ENCODE data around the gene KCTD20.

Gene KCTD20

GRCh38 chr6:36526066-36526465 lies 83.3 kb downstream of the KCTD20 start:
- Histone ChIP-seq H3K4me1 (ENCODE audit: insufficient read depth, insufficient read length) (no peaks in the 10 kb centered on the region), H3K36me3 (ENCODE audit: insufficient read depth, insufficient read length, low read length) (peaks cover 50% of the 10 kb centered on the region)

GRCh38 chr6:36533321-36533720 lies 90.5 kb downstream of the KCTD20 start:
- no peak overlapping the region for H3K9ac ChIP-seq (ENCODE audit: insufficient read length, low read depth)
- H3K27me3 ChIP-seq (ENCODE audit: insufficient read depth, insufficient read length) = no peaks in the 10 kb centered on the region
- no peak overlapping the region for H3K4me3 ChIP-seq (ENCODE audit: insufficient read length, low read depth)
- no peak for DNase-seq (ENCODE audit: low read depth, low spot score)
- H3K36me3 ChIP-seq (ENCODE audit: insufficient read depth, insufficient read length, low read length) = peaks cover 16% of the 10 kb centered on the region
- H3K4me1 ChIP-seq (ENCODE audit: insufficient read depth, insufficient read length) = no peaks in the 10 kb centered on the region
- H3K9me3 ChIP-seq (ENCODE audit: insufficient read depth, low read length) = no peaks in the 10 kb centered on the region
- TF ChIP-seq SUZ12 (IDR thresholded peaks at IDR 0.05; ENCODE audit: extremely low read depth, insufficient read depth, insufficient read length) = no peak
- no peak for TF ChIP-seq YY1 (IDR thresholded peaks at IDR 0.05; ENCODE audit: insufficient read depth, insufficient read length)
- TF ChIP-seq ZNF274 (IDR thresholded peaks at IDR 0.05; ENCODE audit: low read depth, low read length) = no peak

More at GRCh38 chr6:36526066-36526465, 83.3 kb downstream of the KCTD20 start:
- H3K9me3 ChIP-seq (ENCODE audit: insufficient read depth, low read length) = no peaks in the 10 kb centered on the region
- TF ChIP-seq SUZ12 (IDR thresholded peaks at IDR 0.05; ENCODE audit: extremely low read depth, insufficient read depth, insufficient read length) (no peak), ZNF274 (IDR thresholded peaks at IDR 0.05; ENCODE audit: low read depth, low read length) (no peak), YY1 (IDR thresholded peaks at IDR 0.05; ENCODE audit: insufficient read depth, insufficient read length) (no peak)
- DNase-seq (ENCODE audit: low read depth, low spot score) = no peak
- no peaks in the 10 kb centered on the region for H3K27me3 ChIP-seq (ENCODE audit: insufficient read depth, insufficient read length)
- no peak overlapping the region for H3K9ac ChIP-seq (ENCODE audit: insufficient read length, low read depth)
- no peak overlapping the region for H3K4me3 ChIP-seq (ENCODE audit: insufficient read length, low read depth)

- Histone ChIP-seq H3K4me1 (ENCODE audit: insufficient read depth, insufficient read length) (no peaks in the 10 kb centered on the region), H3K27me3 (ENCODE audit: insufficient read depth, insufficient read length) (no peaks in the 10 kb centered on the region), H3K9me3 (ENCODE audit: insufficient read depth, low read length) (no peaks in the 10 kb centered on the region), H3K36me3 (ENCODE audit: insufficient read depth, insufficient read length, low read length) (peaks cover 39% of the 10 kb centered on the region), H3K4me3 (ENCODE audit: insufficient read length, low read depth) (no peak overlapping the region), H3K9ac (ENCODE audit: insufficient read length, low read depth) (no peak overlapping the region)
- no peak for DNase-seq (ENCODE audit: low read depth, low spot score)
- TF ChIP-seq ZNF274 (IDR thresholded peaks at IDR 0.05; ENCODE audit: low read depth, low read length) (no peak), YY1 (IDR thresholded peaks at IDR 0.05; ENCODE audit: insufficient read depth, insufficient read length) (no peak), SUZ12 (IDR thresholded peaks at IDR 0.05; ENCODE audit: extremely low read depth, insufficient read depth, insufficient read length) (no peak)
Observed at GRCh38 chr6:36536873-36537547, 94.2 kb downstream of the KCTD20 start.

GRCh38 chr6:36539814-36540568 lies 97.2 kb downstream of the KCTD20 start:
- no peak overlapping the region for H3K9ac ChIP-seq (ENCODE audit: insufficient read length, low read depth)
- no peaks in the 10 kb centered on the region for H3K27me3 ChIP-seq (ENCODE audit: insufficient read depth, insufficient read length)
- H3K36me3 ChIP-seq (ENCODE audit: insufficient read depth, insufficient read length, low read length) = peaks cover 45% of the 10 kb centered on the region
- no peak overlapping the region for H3K4me3 ChIP-seq (ENCODE audit: insufficient read length, low read depth)
- H3K9me3 ChIP-seq (ENCODE audit: insufficient read depth, low read length) = no peaks in the 10 kb centered on the region
- no peak for DNase-seq (ENCODE audit: low read depth, low spot score)
- no peak for TF ChIP-seq SUZ12 (IDR thresholded peaks at IDR 0.05; ENCODE audit: extremely low read depth, insufficient read depth, insufficient read length)
- TF ChIP-seq ZNF274 (IDR thresholded peaks at IDR 0.05; ENCODE audit: low read depth, low read length) = no peak
- TF ChIP-seq YY1 (IDR thresholded peaks at IDR 0.05; ENCODE audit: insufficient read depth, insufficient read length) = no peak
- no peaks in the 10 kb centered on the region for H3K4me1 ChIP-seq (ENCODE audit: insufficient read depth, insufficient read length)

Data from NT2/D1 (cell line).